GM21360 (cell line): Measurements from ENCODE around the gene FBXL19.

Experiments
- ATAC-seq: cut with Tn5 transposase; IDR thresholded peaks from one replicate; pipeline ENCODE4 v1.9.1; 2021; ENCODE audit warnings: mild to moderate bottlenecking, moderate library complexity; ENCODE audit not compliant: unreplicated experiment

FBXL19 gene

DNA sequence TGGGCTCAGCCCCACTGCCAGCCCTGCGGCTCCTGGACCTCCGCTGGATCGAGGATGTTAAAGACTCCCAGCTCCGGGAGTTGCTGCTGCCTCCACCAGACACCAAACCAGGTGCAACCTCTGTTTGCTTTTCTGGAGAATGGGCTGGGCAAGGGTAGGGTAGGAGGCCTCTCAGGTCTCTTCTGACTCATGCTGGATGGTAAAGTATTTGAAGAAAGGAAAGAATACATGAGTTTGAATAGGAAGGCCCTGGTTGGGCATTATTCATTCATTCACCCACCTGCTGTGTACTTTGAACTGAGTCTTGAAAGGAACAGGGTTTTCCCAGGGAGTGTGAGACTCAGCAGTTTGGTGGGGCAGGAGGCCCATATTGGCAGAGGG lies 19.0 kb downstream of the FBXL19 start:
- no peak for ATAC-seq

GRCh38 chr16:30944352-30944751 lies 21.0 kb downstream of the FBXL19 start:
- no peak for ATAC-seq

- no peak for ATAC-seq
Measured at GRCh38 chr16:30946671-30947540, 23.5 kb downstream of the FBXL19 start.

DNA sequence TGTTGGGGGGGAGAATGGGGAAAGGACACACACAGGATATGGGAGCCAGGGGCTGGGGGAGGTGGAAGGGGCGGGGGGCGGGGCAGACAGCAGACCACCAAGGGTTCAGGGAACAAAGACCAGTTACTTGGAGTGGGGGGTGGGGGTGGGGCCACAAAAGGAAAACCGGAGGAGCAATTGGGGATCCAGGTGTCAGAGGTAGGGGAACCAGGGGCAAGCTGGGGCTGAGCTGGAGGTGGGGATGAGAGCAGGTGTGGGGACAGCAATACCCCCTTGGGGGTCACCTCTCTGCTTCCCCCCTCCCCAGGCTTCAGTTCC lies 24.1 kb downstream of the FBXL19 start:
- ATAC-seq, result no peak

- ATAC-seq, result peak; percentile 10
Measured at GRCh38 chr16:30947859-30948666, 24.7 kb downstream of the FBXL19 start.

- ATAC-seq, result peak; percentile 56
Measured at GRCh38 chr16:30948667-30949649, 25.6 kb downstream of the FBXL19 start, which contains the start of gene ORAI3. ORAI3 (plus strand) TSS chr16:30949068; CDS start chr16:30949290, 222 bp downstream.

DNA sequence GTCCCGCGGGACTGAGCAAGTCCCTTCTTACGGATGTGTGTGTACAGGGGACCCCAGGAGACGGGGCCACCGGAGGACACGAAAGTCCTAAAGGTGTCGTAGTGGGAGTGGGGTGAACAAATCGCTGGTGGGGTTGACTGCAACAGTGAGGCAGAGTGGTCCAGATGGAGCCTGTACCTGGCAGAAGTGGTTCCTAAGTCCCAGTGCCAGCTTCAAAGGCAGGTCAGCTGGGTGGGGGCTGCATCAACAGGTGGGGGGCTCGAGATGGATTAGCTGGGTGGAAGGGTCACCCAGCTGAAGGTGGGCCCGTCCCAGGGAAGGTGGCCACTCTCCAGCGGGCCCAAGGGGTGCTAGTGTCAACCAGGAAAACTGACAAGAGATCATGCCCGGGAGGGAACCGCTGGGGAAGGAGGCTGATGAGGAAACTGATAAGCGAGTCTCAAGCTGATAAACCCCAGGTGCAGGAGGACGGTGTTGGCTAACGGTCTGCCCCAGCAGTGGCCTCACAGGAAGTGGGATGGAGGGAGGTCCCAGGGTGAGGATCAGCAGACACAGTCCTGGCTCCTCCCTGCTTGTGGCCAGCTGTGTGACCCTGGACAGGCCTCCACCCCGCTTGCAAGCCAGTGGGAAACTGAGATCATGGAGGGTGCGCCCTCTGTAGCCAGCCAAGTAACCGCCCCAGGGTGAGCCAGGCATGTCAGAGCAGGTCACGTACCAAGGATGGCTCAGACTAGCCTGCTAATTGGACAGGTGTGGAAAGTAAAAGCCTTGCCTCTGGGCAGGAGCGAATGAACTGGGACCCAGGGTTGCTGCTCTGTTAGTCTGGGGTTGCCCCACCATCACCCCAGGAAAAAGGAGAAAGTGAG lies 26.5 kb downstream of the FBXL19 start:
- peak; percentile 24 for ATAC-seq

DNA sequence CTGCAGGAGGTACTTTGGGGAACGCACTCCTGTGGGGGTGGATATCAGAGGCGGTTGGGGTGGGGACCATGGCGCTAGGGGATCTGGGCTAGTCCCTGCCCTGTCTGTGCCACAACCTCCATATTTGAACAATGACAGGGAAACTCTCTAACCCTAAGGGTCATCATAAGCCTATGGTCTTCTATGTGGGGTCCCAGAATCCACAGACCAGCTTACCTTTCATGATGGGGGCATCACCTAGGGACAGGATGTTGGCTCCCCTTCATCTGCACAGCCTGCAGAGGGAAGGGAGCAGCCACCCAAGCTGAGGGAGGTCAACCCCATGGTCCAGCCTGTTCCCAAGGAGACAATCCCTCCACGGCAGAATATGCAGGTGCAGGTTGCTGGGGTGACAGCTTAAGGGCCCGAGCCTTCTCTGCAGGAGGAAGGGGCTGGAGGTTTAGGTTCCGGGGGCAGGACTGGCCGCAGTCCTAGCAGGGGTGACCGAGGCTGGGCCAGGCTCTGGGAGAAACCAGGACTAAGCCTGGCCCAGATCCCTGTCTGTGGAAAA lies 27.2 kb downstream of the FBXL19 start:
- ATAC-seq, result no peak

GRCh38 chr16:30951193-30951592 lies 27.8 kb downstream of the FBXL19 start:
- ATAC-seq, result no peak

DNA sequence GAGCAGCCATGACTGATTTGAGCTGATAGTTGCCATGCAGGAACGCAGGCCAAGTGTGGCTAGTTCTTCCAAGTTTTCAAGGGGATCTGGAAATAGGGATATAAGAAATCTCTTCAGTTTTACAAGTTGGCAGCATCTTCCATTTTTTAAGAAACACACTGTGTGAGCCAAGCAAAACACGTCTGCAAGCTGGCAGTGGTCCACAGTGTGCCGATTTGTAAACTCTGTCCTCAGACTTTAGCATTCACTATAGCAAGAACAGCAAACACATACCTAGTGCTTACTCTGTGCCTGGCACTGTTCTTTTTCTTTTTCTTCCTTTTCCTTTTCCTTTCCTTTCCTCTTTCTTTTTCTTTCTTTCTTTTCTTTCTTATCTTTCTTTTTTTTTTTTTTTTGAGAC lies 28.4 kb downstream of the FBXL19 start:
- no peak for ATAC-seq

GRCh38 chr16:30953111-30953510 lies 29.7 kb downstream of the FBXL19 start:
- no peak for ATAC-seq

DNA sequence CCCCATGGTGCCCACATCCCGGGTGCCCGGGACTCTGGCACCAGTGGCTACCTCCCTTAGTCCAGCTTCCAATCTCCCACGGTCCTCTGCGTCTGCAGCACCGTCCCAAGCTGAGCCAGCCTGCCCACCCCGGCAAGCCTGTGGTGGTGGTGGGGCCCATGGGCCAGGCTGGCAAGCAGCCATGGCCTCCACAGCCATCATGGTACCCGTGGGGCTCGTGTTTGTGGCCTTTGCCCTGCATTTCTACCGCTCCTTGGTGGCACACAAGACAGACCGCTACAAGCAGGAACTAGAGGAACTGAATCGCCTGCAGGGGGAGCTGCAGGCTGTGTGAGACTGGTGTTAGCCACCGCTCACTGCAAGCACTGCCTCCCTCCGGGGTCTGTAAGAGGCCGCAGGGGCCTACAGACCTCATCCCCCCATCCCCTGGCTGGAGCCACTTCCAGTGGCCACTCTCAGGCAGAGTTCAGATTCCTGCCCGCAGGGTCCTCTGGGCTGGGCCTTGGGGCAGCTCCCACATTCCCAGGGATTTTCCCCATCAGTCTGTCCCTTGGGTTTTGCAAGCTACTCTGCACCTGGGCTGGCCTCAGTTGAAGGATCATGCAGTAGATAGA lies 30.2 kb downstream of the FBXL19 start:
- no peak for ATAC-seq

DNA sequence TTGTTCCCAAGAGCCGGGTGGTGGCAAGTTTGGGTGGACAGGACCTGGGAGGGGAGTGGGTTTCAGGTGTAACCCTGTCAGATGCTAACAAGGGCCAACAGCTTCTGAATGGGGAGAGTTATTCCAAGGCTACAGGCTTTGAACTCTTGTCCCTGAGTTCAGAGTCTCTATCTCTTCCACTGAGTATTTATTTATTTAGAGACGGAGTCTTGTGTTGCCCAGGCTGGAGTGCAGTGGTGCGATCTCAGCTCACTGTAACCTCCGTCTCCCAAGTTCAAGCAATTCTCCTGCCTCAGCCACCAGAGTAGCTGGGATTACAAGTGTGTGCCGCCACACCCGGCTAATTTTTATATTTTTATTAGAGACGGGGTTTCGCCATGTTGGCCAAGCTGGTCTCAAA lies 31.6 kb downstream of the FBXL19 start:
- ATAC-seq, result no peak

- peak; percentile 36 for ATAC-seq
Measured at GRCh38 chr16:30956601-30957455, 33.5 kb downstream of the FBXL19 start.

DNA sequence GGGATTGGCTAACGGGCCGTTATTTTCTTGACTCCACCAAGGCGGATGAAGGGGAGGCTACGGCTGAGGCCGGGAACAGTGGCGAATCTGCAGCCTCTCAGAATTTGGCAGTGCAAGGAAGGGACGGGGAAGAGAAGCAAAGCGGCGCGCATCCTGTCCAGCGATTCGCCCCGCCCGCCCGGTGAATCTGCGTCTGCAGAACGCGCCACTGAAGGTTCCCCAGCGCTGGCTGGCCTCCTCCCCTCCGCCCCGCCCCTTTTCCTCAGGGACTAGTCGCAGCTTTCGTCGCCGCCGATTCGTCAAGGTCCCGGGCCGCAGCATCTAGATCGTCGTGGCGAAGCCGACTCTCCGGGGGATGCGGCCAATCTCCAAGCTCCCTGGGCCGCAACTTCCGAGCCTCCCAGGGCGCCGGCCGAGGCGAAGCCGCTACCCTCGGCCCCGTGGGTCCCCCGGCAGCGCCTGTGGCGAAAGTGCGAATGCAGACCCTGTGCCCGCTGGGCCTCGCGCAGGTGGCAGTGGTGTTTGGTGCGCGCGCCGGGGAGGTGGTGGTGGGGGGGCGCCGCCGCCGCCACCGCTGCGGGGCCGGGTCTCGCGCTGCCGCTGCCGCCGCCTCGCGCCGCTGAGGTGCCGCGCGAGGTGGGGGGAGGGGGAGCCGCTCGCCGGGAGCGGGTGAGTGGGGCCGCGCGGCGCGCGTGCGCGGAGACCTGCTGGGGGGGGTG lies 34.2 kb downstream of the FBXL19 start, which contains the start of gene SETD1A:
Gene SETD1A (plus strand): TSS at position 299 of the 719 bp plus-strand sequence. CDS start 978 bp downstream, outside the sequence.
- ATAC-seq, result peak; percentile 58

DNA sequence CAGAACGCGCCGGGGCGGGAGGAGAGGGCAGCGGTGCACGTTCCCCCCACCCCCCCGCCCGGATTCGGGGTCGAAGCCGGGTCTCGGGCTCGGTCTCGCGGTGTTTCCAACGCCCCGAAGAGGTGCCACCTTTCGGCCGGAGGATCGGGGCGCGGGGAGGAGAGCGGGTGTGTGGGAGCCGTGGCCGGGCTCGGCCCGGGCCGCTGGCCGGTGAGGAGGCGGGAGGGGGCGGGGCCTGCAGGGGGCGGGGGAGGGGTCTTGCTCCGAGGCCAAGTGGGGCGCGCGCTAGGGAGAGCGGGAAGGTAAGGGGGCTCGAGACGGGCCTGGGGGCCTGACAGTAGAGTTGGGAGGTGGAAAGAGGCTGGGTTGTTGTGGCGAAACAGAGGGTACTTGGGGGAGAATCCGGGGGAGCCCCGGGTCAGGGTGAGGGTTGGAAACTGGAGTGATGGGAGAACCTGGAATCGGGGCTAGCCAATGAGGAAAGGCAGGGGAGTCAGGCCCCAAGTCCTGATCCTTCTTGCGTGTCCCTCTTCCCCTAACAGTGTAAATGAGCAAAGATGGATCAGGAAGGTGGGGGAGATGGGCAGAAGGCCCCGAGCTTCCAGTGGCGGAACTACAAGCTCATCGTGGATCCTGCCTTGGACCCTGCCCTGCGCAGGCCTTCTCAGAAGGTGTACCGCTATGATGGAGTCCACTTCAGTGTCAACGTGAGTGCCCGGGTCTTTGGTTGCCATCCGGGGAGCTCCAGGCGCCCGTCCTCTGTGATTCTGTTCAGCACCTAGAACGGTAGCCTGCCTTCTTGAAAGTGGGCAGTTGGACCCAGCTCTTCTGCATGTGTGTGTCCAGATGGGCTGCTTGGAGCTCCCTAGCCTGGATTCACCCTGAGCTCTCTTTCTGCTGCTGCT lies 35.1 kb downstream of the FBXL19 start:
- ATAC-seq, result peak; percentile 34
